NCI-H2171 treated with DMSO at 0.1 percent for 48 hours (cell line): ENCODE data around the gene SEMA5A.

Experiments used
- DNase-seq: peaks from one replicate; lab custom pipeline; 2025; lab: John Stamatoyannopoulos, UW

Gene SEMA5A

DNA sequence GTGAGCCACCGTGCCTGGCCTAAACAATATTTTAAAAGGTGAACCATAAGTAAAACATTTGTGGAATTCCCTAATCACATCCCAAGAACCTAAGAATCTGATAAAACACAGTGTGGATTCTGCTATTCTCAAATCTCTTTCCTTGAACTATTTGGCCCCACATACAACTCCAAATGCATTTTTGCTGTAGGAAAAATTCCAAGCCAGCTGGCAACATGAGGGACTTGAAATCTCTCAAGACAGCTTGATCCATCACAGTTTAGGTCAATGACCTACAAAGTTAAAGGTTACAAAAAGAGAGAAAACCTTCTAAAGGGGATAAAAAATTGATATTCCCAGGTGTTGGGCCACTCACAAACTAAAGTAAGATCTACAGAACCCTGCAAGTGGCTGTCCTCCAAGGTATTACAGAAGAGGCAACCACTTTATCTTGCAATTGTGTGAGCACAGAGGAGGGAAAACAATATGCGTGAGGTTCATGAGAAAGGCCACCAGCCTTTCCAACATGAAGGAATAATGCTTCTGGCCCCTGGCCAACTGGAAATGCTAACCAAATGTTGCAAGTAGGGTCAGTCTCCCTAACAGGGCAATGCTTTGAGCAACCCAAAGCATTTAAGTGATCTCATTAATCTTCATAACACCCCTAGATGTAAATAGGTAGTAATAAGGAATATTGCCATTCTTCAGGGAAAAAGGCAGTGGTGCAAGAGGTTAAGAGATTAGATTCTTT, 221.4 kb downstream of the SEMA5A start:
- no peak for DNase-seq

GRCh38 chr5:9320652-9321051, 225.2 kb downstream of the SEMA5A start:
- DNase-seq, result no peak

DNA sequence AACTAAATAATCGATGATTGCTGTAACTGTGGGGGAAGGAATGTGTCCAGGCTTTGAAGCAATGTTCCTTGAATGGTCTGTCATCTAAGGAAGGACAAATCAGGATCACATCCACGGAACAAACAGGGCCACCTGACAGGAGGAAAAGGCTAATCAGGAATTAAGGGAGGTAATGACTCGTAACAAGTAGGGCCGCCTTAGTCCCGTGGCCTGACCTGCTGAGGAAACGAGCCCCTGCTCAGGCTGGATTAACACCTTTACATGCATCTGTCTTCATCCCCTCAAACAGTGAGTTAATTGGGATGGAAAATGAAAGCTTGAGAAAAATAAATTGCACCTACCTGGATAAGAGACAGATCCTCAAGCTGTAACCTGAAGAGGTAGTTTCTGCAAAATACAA, 227.8 kb downstream of the SEMA5A start:
- DNase-seq, result no peak

GRCh38 chr5:9316733-9317132, 229.1 kb downstream of the SEMA5A start:
- no peak for DNase-seq

- no peak for DNase-seq
Measured at GRCh38 chr5:9316041-9316440, 229.8 kb downstream of the SEMA5A start.

GRCh38 chr5:9314558-9314957, 231.3 kb downstream of the SEMA5A start:
- DNase-seq, result no peak

- no peak for DNase-seq
Measured at GRCh38 chr5:9313751-9314150, 232.1 kb downstream of the SEMA5A start.

- no peak for DNase-seq
Measured at GRCh38 chr5:9307150-9307549, 238.7 kb downstream of the SEMA5A start.

DNA sequence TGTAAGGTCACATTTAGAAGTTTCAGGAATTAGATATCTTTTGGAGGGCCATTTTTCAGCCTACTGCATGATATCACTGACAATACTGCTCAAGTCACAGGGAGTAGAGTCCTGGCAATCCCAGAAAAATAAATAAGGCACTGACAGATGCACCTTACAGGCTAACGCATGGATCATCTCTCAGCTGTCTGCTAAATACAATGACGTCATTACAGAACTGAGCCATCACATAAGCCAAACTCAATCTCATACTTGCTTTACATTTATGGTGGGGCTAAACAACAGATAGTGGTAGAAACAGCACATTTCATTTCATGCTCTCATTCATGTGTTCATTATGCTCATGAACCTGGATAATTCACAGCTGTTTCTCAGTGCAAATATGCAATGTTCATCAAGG, 243.7 kb downstream of the SEMA5A start:
- DNase-seq, result no peak

- DNase-seq, result no peak
Measured at GRCh38 chr5:9301200-9301599, 244.7 kb downstream of the SEMA5A start.

GRCh38 chr5:9297134-9297533, 248.7 kb downstream of the SEMA5A start:
- DNase-seq, result no peak

- no peak for DNase-seq
Measured at GRCh38 chr5:9295466-9295801, 250.4 kb downstream of the SEMA5A start.

- DNase-seq, result no peak
Measured at GRCh38 chr5:9294793-9295465, 250.9 kb downstream of the SEMA5A start.

- DNase-seq, result no peak
Measured at GRCh38 chr5:9288234-9288633, 257.6 kb downstream of the SEMA5A start.

DNA sequence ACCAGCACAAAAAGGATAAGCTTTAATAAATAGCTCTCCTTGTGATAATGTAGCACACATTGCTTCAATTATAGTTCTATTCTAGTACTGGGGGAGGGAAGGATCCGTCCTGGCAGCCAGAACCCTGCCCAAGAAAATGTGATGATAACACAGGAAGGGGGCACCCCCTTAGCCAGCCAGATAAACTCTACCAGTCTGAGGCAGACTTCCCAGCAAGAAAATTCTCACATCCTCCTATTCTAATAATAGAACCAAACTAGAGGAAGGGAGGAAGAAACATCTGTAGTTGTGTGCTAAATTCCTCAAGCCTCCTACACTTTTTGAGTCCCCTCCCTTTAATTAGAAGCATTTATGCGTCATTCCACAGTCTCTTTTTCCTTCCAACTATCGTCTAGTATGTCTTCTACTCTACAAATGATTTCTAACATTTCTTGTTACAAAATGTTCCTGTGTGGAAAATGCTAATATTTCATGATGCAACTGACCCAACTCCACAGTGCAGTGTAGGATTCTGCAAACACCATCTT, 261.0 kb downstream of the SEMA5A start:
- DNase-seq, result no peak

DNA sequence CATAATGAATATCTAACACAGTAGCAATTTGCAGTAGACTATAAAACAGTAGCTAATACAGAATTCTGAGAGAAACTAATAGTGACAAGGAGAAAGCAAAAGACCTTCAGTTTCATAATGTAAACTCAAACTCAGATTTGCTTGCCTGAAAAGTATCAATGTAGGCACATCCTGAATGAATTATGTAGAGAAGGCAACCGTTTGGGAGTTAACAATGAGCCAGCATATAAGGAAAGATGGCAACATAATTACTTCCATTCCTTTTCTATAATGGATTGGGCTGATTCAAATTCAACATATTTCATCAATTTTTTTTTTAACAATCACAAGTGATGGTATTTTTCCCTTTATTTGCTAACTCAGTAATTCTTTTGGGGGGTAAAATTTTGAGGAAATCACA, 261.6 kb downstream of the SEMA5A start:
- DNase-seq, result no peak

- DNase-seq, result no peak
Measured at GRCh38 chr5:9283473-9283872, 262.4 kb downstream of the SEMA5A start.

- no peak for DNase-seq
Measured at GRCh38 chr5:9283021-9283420, 262.9 kb downstream of the SEMA5A start.

- no peak for DNase-seq
Measured at GRCh38 chr5:9282211-9282610, 263.7 kb downstream of the SEMA5A start.

DNA sequence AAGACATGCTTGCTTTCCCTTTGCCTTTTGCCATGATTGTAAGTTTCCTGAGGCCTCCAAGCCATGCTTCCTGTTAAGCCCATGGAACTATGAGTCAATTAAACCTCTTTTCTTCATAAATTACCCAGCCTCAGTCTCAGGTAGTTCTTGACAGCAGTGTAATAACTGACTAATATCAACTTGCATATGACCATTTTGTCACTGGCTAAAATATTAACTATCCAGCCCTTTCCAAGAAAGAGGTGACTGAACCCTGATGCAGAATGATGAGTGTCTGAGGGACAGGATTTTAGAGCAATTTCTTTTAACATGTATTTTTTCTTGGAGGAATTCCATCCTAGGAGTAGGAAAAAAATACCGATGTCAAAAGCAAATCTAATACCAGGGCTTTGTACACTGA, 266.1 kb downstream of the SEMA5A start:
- no peak for DNase-seq

DNA sequence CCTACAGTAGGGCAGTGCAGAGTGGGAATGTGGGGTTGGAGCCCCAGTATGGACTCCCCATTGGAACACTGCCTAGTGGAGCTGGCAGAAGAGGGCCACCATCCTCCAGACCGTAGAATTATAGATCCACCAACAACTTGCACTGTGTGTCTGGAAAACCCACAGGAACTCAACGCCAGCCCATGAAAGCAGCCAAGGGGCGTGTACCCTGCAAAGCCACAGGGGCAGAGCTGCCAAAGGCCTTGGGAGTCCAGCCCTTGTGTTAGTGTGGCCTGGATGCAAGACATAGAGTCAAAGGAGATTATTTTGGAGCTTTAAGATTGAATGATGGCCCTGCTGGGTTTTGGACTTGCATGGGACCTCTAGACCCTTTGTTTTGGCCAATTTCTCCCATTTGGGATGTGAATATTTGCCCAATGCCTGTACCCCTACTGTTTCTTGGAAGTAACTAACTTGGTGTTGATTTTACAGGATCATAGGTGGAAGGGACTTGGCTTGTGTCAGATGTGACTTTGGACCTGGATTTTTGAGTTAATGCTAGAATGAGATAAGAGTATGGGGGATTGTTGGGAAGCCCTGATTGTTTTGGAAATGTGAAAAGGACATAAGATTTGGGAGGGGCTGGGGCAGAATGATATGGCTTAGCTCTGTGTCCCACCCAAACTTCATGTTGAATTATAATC, 266.8 kb downstream of the SEMA5A start:
- DNase-seq, result no peak

GRCh38 chr5:9269014-9269413, 276.9 kb downstream of the SEMA5A start:
- peak; percentile 18 for DNase-seq

GRCh38 chr5:9268226-9268625, 277.6 kb downstream of the SEMA5A start:
- DNase-seq, result no peak
